AG09309 (cell line): ENCODE data around the gene KIF17.

Experiments used
- DNase-seq: peaks from one replicate; pipeline ENCODE4 v3.0.0-alpha.2; 2010; ENCODE audit warnings: low read depth
- H3K4me3 ChIP-seq: 2 replicates; pipeline ENCODE4 v1.5.1; 2011; ENCODE audit warnings: mild to moderate bottlenecking, low read depth, low read length, moderate library complexity; ENCODE audit not compliant: control insufficient read depth
- TF ChIP-seq, protein P1 (sequence below): IDR thresholded peaks from 2 replicates; pipeline ENCODE4 v1.5.1; 2011; ENCODE audit warnings: mild to moderate bottlenecking, low read depth, low read length, inconsistent platforms; ENCODE audit not compliant: insufficient read depth, control insufficient read depth; ENCODE audit errors: missing control alignments

KIF17 gene

DNA sequence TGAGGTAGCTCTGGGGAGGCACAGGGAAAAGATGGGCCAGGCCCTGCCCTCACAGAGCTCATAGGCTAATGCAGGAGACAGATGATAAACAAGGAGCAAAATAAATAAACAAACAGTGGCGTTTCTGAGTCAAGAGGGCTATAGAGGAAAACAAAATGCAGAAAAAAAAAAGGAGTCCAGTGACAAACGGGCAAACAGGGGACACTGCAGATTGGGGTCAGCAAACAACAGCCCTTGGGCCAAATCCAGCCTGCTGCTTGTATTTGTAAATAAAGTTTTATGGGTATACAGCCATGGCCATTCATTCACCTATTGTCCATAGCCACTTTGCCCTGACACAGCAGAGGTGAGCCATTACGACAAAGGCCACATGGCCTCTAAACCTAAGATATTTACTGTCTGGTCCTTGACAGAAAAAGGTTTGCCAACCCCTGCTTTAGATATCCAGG, 103.7 kb downstream of the KIF17 start:
- no peak for DNase-seq
- TF ChIP-seq, protein P1, sequence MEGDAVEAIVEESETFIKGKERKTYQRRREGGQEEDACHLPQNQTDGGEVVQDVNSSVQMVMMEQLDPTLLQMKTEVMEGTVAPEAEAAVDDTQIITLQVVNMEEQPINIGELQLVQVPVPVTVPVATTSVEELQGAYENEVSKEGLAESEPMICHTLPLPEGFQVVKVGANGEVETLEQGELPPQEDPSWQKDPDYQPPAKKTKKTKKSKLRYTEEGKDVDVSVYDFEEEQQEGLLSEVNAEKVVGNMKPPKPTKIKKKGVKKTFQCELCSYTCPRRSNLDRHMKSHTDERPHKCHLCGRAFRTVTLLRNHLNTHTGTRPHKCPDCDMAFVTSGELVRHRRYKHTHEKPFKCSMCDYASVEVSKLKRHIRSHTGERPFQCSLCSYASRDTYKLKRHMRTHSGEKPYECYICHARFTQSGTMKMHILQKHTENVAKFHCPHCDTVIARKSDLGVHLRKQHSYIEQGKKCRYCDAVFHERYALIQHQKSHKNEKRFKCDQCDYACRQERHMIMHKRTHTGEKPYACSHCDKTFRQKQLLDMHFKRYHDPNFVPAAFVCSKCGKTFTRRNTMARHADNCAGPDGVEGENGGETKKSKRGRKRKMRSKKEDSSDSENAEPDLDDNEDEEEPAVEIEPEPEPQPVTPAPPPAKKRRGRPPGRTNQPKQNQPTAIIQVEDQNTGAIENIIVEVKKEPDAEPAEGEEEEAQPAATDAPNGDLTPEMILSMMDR: no peak
- no peak overlapping the region for H3K4me3 ChIP-seq
